SK-N-SH treated with all-trans-retinoic acid at 6 μM for 48 hours (cell line): ENCODE results near the gene PLXND1.

ENCODE experiments used
- ATAC-seq: fragments of 200-7000 bp; cut with Tn5 transposase; 3 replicates; pipeline ENCODE4 v1.9.1; 2020; ENCODE audit warnings: mild to moderate bottlenecking, moderate library complexity
- ARNTL ChIP-seq: fragments of 450-650 bp; formaldehyde crosslinking; IDR thresholded peaks from 2 replicates; pipeline ENCODE4 v1.5.0; 2020; ENCODE audit warnings: low read depth, mild to moderate bottlenecking, moderate library complexity, borderline replicate concordance
- BACH2 ChIP-seq: fragments of 250-450 bp; sonication (Bioruptor Pico); IDR thresholded peaks from 2 replicates; pipeline ENCODE4 v1.9.0; 2021; ENCODE audit warnings: mild to moderate bottlenecking, borderline replicate concordance
- CREB5 ChIP-seq: fragments of 250-450 bp; sonication (Bioruptor Pico); IDR thresholded peaks from 2 replicates; pipeline ENCODE4 v1.5.1; 2020; ENCODE audit warnings: low read depth, mild to moderate bottlenecking, moderate library complexity
- ESRRG ChIP-seq: fragments of 250-450 bp; sonication (Bioruptor Pico); IDR thresholded peaks from 2 replicates; pipeline ENCODE4 v1.6.1; 2021; ENCODE audit warnings: mild to moderate bottlenecking
- OSR1 ChIP-seq: fragments of 250-450 bp; sonication (Bioruptor Pico); IDR thresholded peaks from 2 replicates; pipeline ENCODE4 v1.8.0; 2022; ENCODE audit warnings: moderate library complexity, mild to moderate bottlenecking, inconsistent platforms
- PATZ1 ChIP-seq: fragments of 250-450 bp; sonication (Bioruptor Pico); IDR thresholded peaks from 2 replicates; pipeline ENCODE4 v1.8.0; 2020; ENCODE audit warnings: mild to moderate bottlenecking, moderate library complexity, borderline replicate concordance
- PPARA ChIP-seq: fragments of 250-450 bp; sonication (Bioruptor Pico); IDR thresholded peaks from 2 replicates; pipeline ENCODE4 v1.5.0; 2020; ENCODE audit warnings: mild to moderate bottlenecking, borderline replicate concordance
- TCF4 ChIP-seq: fragments of 250-450 bp; sonication (Bioruptor Pico); IDR thresholded peaks from 2 replicates; pipeline ENCODE4 v1.8.0; 2021; ENCODE audit warnings: mild to moderate bottlenecking, moderate library complexity, borderline replicate concordance
- TOX ChIP-seq: fragments of 250-450 bp; sonication (Bioruptor Pico); IDR thresholded peaks from 2 replicates; pipeline ENCODE4 v1.8.0; 2021; ENCODE audit warnings: mild to moderate bottlenecking, moderate library complexity, borderline replicate concordance
- TSHZ2 ChIP-seq: fragments of 250-450 bp; sonication (Bioruptor Pico); IDR thresholded peaks from 2 replicates; pipeline ENCODE4 v1.5.0; 2020; ENCODE audit warnings: mild to moderate bottlenecking, moderate library complexity
- ZC3H10 ChIP-seq: fragments of 250-450 bp; sonication (Bioruptor Pico); IDR thresholded peaks from 2 replicates; pipeline ENCODE4 v1.5.1; 2021; ENCODE audit warnings: mild to moderate bottlenecking, moderate library complexity
- ZNF565 ChIP-seq: fragments of 450-650 bp; formaldehyde crosslinking; conservative IDR thresholded peaks from 2 replicates; pipeline ENCODE4 v1.5.0; 2020; ENCODE audit warnings: low read depth, mild to moderate bottlenecking, moderate library complexity
- ZNF70 ChIP-seq: fragments of 450-650 bp; formaldehyde crosslinking; IDR thresholded peaks from 2 replicates; pipeline ENCODE4 v1.5.0; 2020; ENCODE audit warnings: mild to moderate bottlenecking, moderate library complexity
- TF ChIP-seq, protein P1 (sequence below): fragments of 250-450 bp; sonication (Bioruptor Pico); IDR thresholded peaks from 2 replicates; pipeline ENCODE4 v1.8.0; 2021; ENCODE audit warnings: low read depth, mild to moderate bottlenecking, moderate library complexity, borderline replicate concordance
- TF ChIP-seq, protein P2 (sequence below): fragments of 250-450 bp; sonication (Bioruptor Pico); IDR thresholded peaks from 2 replicates; pipeline ENCODE4 v1.5.1; 2021; ENCODE audit warnings: mild to moderate bottlenecking, moderate library complexity

Gene PLXND1

GRCh38 chr3:129530821-129531220 lies 75.7 kb downstream of the PLXND1 start:
- no peak for TF ChIP-seq ARNTL (CRISPR knock-in tag)
- no peak for TF ChIP-seq TOX
- no peak for TF ChIP-seq ZC3H10 (CRISPR knock-in tag)
- TF ChIP-seq CREB5 (CRISPR knock-in tag), result no peak
- TF ChIP-seq, protein P1, sequence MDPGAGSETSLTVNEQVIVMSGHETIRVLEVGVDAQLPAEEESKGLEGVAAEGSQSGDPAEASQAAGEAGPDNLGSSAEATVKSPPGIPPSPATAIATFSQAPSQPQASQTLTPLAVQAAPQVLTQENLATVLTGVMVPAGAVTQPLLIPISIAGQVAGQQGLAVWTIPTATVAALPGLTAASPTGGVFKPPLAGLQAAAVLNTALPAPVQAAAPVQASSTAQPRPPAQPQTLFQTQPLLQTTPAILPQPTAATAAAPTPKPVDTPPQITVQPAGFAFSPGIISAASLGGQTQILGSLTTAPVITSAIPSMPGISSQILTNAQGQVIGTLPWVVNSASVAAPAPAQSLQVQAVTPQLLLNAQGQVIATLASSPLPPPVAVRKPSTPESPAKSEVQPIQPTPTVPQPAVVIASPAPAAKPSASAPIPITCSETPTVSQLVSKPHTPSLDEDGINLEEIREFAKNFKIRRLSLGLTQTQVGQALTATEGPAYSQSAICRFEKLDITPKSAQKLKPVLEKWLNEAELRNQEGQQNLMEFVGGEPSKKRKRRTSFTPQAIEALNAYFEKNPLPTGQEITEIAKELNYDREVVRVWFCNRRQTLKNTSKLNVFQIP (CRISPR knock-in tag), result no peak
- TF ChIP-seq, all 23 proteins: peak for 0
- ATAC-seq, result no peak

DNA sequence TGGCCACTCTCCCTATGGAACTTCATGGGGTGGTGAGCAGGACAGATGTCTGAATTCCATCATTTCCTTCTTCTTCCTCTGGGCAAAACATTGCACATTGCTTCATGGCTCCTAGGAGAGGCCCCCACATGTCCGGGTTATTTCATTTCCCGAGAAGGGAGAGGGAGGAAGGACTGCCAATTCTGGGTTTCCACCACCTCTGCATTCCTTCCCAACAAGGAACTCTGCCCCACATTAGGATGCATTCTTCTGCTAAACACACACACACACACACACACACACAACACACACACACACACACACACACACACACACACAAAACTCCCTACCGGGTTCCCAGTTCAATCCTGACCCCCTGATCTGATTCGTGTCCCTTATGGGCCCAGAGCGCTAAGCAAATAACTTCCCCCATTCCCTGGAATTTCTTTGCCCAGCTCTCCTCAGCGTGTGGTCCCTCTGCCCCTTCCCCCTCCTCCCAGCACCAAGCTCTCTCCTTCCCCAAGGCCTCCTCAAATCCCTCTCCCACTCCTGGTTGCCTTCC lies 76.2 kb downstream of the PLXND1 start:
- TF ChIP-seq ZNF70, result no peak
- no peak for TF ChIP-seq ZC3H10 (CRISPR knock-in tag)
- TF ChIP-seq, protein P2, sequence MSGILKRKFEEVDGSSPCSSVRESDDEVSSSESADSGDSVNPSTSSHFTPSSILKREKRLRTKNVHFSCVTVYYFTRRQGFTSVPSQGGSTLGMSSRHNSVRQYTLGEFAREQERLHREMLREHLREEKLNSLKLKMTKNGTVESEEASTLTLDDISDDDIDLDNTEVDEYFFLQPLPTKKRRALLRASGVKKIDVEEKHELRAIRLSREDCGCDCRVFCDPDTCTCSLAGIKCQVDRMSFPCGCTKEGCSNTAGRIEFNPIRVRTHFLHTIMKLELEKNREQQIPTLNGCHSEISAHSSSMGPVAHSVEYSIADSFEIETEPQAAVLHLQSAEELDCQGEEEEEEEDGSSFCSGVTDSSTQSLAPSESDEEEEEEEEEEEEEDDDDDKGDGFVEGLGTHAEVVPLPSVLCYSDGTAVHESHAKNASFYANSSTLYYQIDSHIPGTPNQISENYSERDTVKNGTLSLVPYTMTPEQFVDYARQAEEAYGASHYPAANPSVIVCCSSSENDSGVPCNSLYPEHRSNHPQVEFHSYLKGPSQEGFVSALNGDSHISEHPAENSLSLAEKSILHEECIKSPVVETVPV, result no peak
- ATAC-seq, result no peak

DNA sequence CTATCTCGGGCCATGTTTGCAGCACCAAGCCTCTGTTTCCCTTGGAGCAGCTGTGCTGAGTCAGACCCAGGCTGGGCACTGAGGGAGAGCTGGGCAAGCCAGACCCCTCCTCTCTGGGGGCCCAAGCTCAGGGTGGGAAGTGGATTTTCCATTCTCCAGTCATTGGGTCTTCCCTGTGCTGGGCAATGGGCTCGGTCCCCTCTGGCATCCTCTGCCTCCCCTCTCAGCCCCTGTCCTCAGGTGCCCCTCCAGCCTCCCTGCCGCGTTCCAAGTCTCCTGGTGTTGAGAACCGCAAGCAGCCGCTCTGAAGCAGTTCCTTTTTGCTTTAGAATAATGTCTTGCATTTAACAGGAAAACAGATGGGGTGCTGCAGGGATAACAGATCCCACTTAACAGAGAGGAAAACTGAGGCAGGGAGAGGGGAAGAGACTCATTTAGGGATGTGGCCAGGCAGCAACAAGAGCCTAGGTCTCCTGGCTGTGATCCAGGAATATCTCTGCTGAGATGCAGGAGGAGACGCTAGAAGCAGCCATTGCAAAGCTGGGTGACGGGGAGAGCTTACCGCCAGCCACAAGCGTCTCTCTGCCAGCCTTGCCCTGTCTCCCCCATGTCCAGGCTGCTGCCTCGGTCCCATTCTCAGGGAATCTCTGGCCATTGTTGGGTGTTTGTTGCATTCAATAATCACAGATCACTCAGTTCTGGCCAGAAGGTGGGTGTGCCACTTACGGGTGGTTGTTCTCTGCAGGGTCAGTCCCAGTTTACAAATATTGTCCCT lies 76.9 kb downstream of the PLXND1 start:
- no peak for ATAC-seq
- TF ChIP-seq OSR1 (CRISPR knock-in tag) (no peak), TCF4 (CRISPR knock-in tag) (no peak), TSHZ2 (no peak), ESRRG (CRISPR knock-in tag) (no peak), ZNF565 (CRISPR knock-in tag) (no peak), BACH2 (CRISPR knock-in tag) (no peak), PPARA (CRISPR knock-in tag) (no peak)

- no peak for ATAC-seq
- TF ChIP-seq PATZ1 (CRISPR knock-in tag), result no peak
- no peak for TF ChIP-seq TSHZ2
Measured at GRCh38 chr3:129528589-129529100, 77.8 kb downstream of the PLXND1 start, which contains the start of gene RHO. RHO (plus strand) TSS chr3:129528639; CDS start chr3:129528734, 95 bp downstream.
